Measurements from ENCODE around the gene FCHSD2.

The FCHSD2 gene

GRCh38 chr11:72996959-72997358 lies 145.2 kb downstream of the FCHSD2 start:
- TF ChIP-seq CTCF (IDR thresholded peaks at IDR 0.05; ENCODE audit: borderline replicate concordance, insufficient read depth, low read depth, low read length), result no peak
- no peak overlapping the region for H3K4me3 ChIP-seq (ENCODE audit: low read depth, low read length)

GRCh38 chr11:72989727-72990126 lies 152.4 kb downstream of the FCHSD2 start:
- no peak overlapping the region for H3K4me3 ChIP-seq (ENCODE audit: low read depth, low read length)
- TF ChIP-seq CTCF (IDR thresholded peaks at IDR 0.05; ENCODE audit: borderline replicate concordance, insufficient read depth, low read depth, low read length), result no peak

GRCh38 chr11:72988821-72989220 lies 153.3 kb downstream of the FCHSD2 start:
- TF ChIP-seq CTCF (IDR thresholded peaks at IDR 0.05; ENCODE audit: borderline replicate concordance, insufficient read depth, low read depth, low read length), result no peak

GRCh38 chr11:72985645-72986044 lies 156.5 kb downstream of the FCHSD2 start:
- H3K4me3 ChIP-seq (ENCODE audit: low read depth, low read length), result no peak overlapping the region
- TF ChIP-seq CTCF (IDR thresholded peaks at IDR 0.05; ENCODE audit: borderline replicate concordance, insufficient read depth, low read depth, low read length), result no peak

More at GRCh38 chr11:72988821-72989220, 153.3 kb downstream of the FCHSD2 start:
- no peak overlapping the region for H3K4me3 ChIP-seq (ENCODE audit: low read depth, low read length)

- H3K4me3 ChIP-seq (ENCODE audit: low read depth, low read length), result no peak overlapping the region
- TF ChIP-seq CTCF (IDR thresholded peaks at IDR 0.05; ENCODE audit: borderline replicate concordance, insufficient read depth, low read depth, low read length), result no peak
Measured at GRCh38 chr11:72984453-72985077, 157.6 kb downstream of the FCHSD2 start.

GRCh38 chr11:72983560-72983959 lies 158.6 kb downstream of the FCHSD2 start:
- no peak for TF ChIP-seq CTCF (IDR thresholded peaks at IDR 0.05; ENCODE audit: borderline replicate concordance, insufficient read depth, low read depth, low read length)
- H3K4me3 ChIP-seq (ENCODE audit: low read depth, low read length), result no peak overlapping the region

GRCh38 chr11:72981971-72982685 lies 160.0 kb downstream of the FCHSD2 start:
- no peak overlapping the region for H3K4me3 ChIP-seq (ENCODE audit: low read depth, low read length)
- TF ChIP-seq CTCF (IDR thresholded peaks at IDR 0.05; ENCODE audit: borderline replicate concordance, insufficient read depth, low read depth, low read length), result no peak
